Epithelial cell of prostate (primary cell): ENCODE data around the gene CT47A1.
"Not testable (repeated sequence)": the region's sequence is repeated elsewhere in the genome, so short reads cannot be mapped to it uniquely, and the experiment has no call there.

Source experiments
- DNase-seq: peaks from one replicate; pipeline ENCODE4 v3.0.0-alpha.2; 2011; ENCODE audit warnings: low read depth, low spot score
- H3K27ac ChIP-seq: fragments of 450-650 bp; 2 replicates; pipeline ENCODE4 v1.5.1; 2017; ENCODE audit warnings: mild to moderate bottlenecking

The CT47A1 gene

GRCh38 chrX:120985660-120986059, at the start of gene CT47A1:
TSS of gene CT47A1 (minus strand) at chrX:120985760. CDS start at chrX:120985529, 231 bp downstream.
- not testable (repeated sequence) for DNase-seq, H3K27ac ChIP-seq

DNA sequence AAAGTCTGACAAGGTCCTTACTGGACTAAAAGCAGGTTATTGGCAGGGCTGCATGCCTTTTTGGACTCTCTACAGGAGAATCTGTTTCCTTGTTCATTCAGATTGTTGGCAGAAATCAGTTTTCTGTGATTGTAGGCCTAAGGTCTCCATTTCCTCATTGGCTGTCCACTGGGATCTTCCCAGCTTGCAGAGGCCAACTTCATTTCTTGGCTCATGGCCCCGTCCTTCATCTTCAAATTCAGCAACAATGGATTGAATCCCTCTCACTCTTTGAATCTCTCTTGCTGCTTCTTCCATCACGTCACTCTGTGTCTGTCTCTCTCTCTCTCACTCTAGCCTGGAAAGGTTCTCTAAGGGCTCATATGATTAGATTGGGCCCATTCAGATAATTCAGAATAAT, 47.0 kb upstream of the CT47A1 start:
- H3K27ac ChIP-seq, result no peak overlapping the region
- no peak for DNase-seq

DNA sequence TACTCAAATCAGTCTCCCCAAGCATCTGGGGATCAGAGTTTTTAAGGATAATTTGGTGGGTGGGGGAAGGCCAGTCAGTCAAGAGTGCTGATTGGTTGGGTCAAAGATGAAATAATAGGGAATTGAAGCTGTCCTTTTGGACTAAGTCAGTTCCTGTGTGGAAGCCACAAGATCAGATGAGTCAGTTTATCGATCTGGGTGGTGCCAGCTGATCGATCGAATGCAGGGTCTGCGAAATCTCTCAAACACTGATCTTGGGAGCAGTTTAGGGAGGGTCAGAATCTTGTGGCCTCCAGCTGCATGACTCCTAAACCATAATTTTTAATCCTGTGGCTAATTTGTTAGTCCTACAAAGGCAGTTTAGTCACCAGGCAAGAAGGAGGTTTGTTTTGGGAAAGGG, 44.5 kb upstream of the CT47A1 start:
- DNase-seq, result no peak
- H3K27ac ChIP-seq, result no peak overlapping the region

- no peak for DNase-seq
- H3K27ac ChIP-seq, result no peak overlapping the region
Observed at GRCh38 chrX:121028419-121028818, 42.9 kb upstream of the CT47A1 start.

DNA sequence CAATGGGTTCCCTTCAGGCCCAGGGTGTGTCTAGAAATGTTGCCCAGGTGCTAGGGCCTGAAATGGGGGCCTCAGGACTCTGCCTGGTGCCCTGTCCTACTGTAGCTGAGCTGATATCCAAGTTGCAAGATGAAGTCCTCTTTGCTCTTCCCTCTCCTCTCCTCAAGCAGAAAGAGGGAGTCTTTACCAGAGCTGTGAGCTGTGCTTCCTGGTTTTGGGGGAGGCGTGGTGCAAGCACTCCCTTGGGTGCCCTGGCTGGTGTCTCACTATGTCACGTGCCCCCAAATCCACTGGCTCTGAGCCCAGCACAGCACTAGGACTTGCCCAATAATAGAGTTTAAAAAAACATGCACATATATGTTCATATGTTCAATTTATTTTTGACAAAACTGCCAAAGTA, 29.3 kb upstream of the CT47A1 start:
- DNase-seq, result no peak
- no peak overlapping the region for H3K27ac ChIP-seq

- H3K27ac ChIP-seq, result no peak overlapping the region
- DNase-seq, result no peak
Observed at GRCh38 chrX:121013897-121014455, 28.4 kb upstream of the CT47A1 start.

DNA sequence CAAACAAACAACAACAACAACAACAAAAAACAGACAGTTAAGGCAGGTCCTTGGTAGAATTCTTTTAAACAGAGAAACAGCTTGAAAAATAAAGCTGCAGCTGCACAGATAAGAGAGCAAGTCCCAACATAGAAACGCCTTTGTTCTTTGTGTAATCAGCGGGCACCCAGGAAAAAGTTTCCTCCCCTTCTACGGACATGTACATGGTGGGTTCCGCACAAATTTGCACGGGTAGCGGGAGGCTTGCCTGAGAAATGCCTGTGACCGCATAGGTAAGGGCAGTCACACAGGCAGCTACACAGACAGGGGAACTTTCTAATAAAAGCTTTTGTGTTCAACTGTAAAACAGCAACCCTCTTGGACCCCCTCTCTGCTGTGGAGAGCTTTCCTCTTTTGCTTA, 25.7 kb upstream of the CT47A1 start:
- DNase-seq, result no peak
- no peak overlapping the region for H3K27ac ChIP-seq

DNA sequence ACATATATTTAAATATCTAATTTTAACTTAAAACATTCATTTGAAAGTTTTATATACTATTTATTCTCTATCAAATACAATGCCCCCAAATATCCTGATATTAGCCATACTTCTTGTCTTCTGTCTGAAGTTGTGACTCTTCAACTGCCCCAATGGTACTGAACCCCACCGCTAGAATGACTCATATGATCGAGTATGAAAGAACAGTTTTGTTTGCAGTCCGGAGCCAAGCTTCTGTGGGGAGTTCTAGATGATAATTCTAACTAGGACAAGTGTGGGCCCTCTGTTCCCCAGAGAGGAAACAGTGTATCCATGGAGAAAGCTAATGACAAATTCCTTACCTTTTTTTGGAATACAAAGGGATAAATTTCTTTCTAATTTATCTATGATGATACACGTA, 24.7 kb upstream of the CT47A1 start:
- H3K27ac ChIP-seq, result no peak overlapping the region
- no peak for DNase-seq

DNA sequence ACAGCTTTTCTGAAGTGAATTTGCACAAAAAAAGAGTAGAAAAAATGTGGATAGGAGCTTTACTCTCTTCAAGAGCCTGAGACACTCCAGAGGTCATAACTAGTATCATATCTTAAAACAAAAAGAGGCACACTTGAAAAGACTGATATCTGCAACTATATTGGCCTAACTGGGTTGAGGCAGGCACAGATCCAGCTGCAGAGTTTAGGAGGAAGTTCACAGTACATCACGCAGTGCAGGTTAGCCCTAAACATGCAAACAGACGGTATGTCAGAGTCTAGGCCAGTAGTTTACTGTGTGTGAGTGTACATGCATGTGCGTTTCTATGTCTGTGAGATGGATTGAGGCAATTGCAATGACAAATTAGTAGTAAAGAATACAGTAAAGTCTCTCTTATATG, 24.2 kb upstream of the CT47A1 start:
- no peak overlapping the region for H3K27ac ChIP-seq

GRCh38 chrX:121008920-121009319, 23.4 kb upstream of the CT47A1 start:
- H3K27ac ChIP-seq, result no peak overlapping the region
- DNase-seq, result no peak

More for the DNA sequence above, 24.2 kb upstream of the CT47A1 start:
- no peak for DNase-seq

DNA sequence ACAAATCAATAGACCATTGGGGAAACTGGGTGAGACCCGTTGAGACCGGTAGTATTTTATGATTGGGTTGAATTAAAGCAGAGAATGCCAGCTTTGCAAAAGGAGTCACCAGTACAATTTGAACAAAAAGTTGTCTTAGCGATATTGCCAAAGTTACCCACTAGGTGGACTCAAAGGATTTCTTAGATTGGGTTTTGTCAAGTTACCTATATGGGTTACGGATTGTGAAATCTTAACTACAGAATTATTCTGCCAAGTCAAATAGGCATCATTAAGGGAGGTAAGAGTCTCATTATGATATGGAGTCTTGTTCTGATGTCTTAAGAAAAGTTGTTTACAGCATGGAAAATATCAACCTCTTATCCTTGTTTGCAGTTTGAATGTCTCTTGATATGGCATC, 15.0 kb upstream of the CT47A1 start:
- no peak overlapping the region for H3K27ac ChIP-seq
- DNase-seq, result no peak

GRCh38 chrX:120999413-120999812, 13.9 kb upstream of the CT47A1 start:
- no peak for DNase-seq
- H3K27ac ChIP-seq, result no peak overlapping the region

GRCh38 chrX:120956500-120956899, 29.1 kb downstream of the CT47A1 start, which contains the start of gene CT47A7:
TSS of gene CT47A7 (minus strand) at chrX:120956600. CDS start at chrX:120956345, 255 bp downstream.
- DNase-seq, result not testable (repeated sequence)

More at GRCh38 chrX:120956500-120956899, 29.1 kb downstream of the CT47A1 start, which contains the start of gene CT47A7:
- not testable (repeated sequence) for H3K27ac ChIP-seq
